Measurements from ENCODE around the gene VPS35L.
"Not testable (repeated sequence)": the region's sequence is repeated elsewhere in the genome, so short reads cannot be mapped to it uniquely, and the experiment has no call there.

Gene VPS35L

DNA sequence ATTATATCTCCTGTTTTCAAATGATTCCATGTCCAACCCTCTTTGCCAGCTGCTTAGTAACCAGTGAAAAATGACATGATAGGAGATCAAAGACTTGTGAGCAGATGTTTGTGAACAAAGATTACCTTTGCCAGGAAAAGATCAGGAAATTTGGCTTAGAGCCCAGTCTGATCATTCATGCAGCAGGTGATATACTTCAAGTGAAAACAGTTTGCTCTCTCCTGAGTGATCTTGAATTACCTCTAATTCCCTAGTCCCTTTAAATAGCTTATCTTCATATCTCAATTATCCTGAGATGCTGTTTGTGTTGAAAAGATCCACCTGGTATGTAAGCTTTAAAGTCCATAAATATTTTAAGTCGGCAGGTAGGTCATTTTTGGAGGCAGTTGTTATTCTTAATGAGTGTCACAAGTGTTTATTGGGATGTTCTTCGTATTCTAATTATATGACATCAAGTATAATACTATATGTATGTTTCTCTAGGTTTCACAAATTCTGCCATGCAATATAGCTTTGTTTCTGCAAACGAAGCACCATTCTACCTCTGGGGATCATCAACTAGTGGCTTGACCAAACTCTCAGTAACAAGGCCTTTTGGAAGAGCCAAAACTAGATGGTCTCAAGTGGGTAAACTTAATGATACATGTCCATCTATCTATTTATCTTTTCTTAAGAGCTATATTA lies 13.2 kb upstream of the VPS35L start:
- no peak for FAIRE-seq

DNA sequence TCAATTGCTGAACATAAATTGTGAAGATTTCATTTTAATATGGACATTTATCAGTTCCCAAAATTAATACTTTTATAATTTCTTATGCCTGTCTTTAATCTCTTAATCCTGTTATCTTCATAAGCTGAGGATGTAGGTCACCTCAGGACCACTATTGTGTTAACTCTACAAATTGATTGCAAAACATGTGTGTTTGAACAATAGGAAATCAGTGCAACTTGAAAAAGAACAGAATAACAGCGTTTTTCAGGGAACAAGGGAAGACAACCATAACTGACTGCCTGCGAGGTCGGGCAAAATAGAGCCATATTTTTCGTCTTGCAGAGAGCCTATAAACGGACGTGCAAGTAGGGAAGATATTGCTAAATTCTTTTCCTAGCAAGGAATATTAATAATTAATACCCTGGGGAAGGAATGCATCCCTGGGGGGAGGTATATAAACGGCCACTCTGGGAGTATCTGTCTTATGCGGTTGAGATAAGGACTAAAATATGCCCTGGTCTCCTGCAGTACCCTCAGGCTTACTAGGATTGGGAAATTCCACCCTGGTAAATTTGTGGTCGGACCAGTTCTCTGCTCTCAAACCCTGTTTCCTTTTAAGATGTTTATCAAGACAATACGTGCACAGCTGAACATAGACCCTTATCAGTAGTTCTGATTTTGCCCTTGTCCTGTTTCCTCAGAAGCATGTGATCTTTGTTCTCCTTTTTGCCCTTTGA lies 12.1 kb upstream of the VPS35L start:
- not testable (repeated sequence) for FAIRE-seq

DNA sequence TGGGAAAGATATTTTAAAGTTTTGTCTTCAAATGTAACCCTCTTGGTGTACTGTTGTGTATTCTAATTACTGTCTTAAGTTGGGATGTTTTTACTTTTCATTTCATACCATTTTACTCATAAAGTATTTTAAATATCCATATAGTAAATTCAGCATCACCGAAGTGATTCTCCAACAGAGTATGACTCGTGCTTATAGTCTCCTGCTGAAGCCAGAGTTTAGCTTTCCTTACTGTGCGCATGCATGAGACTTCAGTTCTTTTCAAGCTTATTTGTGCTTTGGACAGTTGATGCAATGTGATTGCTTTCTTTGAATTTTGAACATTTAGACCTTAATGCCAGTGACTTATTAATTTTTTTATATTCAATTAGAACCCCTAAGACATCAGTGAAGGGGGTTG lies 7.4 kb upstream of the VPS35L start:
- no peak for FAIRE-seq

DNA sequence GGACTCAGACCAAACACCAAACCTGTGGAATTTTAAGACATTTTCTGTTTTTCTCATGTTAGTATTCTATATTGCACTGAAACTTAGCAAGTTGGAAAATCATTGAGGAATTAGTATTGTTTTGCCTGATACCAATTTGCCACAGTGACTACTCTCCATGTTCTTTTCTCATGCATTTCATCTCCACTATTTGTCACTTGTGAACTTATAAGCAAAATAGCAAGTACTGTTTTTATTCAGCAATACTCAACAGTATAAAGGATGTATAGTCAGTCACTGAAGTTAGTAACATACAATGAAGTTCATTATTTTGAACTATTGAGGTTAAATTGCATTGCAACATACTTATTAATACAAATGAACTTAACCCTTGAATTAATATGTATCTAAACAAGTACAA lies 5.8 kb upstream of the VPS35L start:
- no peak for FAIRE-seq

DNA sequence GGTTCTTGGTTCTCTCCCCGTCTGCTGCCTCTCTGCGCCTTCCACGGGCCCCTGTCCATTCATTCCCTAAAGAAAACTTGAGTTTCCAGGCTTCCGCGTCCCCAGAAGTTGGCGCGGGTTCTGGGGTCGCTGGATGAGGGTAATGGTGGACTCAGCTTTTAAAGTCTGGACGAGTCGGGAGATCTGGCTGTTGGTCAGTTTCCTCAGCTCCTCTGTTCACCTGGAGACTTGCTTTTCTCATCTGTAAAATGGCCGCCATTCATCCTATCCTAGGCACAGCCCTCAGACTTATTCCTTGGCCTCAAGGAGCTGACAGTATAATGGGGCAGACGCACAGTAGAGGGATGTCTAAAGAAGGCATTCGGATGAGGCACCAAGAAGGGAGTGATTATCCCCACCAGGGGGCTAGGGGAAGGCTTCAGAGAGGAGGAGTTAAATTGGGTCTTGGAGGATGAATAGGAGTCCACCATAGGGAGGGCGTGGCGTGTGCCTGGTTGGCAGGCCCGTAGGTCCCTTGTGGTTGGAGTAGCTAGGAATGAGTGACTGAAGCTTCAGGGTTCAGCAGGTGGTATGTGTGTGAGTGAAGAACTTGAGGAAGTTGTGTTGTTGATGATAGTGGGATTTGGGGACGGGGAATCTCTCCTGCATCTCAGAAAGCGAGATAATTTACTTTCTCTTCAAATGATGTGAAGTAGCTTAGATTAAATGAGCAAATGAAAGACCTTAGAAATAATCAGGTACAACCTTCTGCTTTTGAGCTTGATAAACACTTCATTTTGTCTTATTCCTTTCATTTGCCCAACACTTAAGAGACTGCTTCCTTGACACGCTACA lies 652 bp downstream of the VPS35L start:
- no peak for FAIRE-seq

DNA sequence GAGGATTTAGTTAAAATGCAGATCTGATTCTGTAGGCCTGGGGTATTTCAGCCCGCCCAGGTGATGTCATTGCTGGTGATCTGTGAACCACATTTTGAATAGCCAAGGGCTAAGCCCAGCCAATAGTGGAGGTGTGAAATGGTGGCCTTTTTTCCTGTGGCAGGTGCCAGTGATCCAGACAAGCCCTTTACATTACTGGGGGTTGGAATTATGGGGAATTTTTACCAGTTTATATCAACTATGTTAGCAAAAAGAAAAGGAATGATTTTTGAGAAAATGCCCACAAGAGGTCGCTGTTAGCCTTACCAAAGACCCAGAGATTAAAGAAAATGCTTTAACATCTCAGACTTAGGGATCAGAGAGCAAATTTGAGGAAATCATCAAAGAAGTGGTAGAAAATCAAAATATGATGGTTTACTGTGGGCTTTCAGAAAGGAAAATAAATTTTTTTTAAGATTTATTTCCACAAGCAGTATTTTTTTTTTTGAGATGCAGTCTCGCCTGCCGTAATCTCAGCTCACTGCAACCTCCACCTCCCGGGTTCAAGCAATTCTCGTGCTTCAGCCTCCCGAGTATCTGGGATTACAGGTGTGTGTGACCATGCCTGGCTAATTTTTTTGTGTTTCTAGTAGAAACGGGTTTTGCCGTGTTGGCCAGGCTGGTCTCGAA lies 3.9 kb downstream of the VPS35L start:
- FAIRE-seq, result no peak

DNA sequence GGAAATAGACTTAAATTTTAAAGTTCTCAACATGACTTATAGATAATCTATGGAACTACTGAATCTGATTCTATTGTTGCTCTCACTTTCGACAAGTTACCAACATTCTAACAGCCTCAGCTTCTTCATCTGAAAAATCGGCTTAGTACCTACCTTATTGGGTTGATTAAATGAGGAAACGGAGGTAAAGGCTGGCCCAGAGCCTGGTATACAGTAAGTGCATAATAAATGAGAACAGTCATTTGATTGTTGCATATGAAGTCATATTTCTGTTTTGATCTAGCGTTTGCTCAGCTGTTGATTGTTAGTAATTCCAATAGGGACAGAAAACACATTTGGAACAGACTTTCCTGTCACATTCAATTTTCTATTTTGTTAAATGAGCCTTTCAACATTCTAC lies 4.6 kb downstream of the VPS35L start:
- FAIRE-seq, result no peak

DNA sequence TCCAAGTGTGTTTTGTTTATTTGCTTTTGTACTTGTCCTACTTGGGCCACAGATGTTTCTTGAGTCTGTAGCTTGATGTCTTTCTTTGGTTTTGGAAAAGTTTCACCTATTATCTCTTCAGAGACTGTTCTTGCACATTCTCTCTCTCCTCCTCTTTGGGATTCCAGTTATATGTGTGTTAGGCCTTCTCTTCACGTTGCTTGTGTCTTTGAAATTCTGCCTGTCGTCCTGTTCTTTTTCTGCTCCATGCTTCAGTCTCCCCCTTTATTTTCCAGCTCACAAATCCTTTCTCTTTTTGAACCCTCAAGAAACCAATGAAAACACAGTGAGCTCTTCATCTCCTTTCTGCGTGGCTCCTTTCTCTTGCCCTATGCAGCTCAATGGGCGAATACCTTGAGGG lies 7.9 kb downstream of the VPS35L start:
- no peak for FAIRE-seq

DNA sequence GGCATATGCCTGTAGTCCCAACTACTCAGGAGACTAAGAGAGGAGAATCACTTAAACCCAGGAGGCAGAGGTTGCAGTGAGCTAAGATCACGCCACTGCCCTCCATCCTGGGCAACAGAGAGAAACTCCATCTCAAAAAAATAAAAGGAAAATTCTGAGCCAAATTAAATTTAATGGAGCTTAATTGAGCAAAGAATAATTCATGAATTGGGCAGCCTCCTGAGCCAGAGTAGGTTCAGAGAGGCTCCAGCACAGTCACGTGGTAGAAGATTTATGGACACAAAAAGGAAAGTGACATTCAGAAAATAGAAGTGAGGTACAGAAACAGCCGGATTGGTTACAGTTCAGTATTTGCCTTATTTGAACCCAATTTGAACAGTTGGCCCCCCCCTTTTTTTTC lies 10.9 kb downstream of the VPS35L start:
- no peak for FAIRE-seq

DNA sequence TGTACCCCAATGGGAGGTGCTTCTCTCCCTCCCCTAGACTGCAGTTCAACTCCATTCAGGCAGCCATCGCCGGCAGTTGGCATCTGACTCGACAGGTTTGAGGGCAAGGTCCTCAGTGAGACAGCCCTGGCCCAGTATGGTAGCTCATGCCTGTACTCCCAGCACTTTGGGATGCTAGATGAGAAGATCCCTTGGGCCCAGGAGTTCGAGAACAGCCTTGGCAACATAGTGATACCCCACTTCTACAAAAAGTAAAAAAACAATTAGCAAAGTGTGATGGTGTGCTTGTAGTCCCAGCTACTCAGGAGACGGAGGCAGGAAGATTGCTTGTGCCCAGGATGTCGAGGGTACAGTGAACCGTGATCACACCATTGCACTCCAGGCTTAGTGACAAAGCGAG lies 12.1 kb downstream of the VPS35L start:
- FAIRE-seq, result no peak

DNA sequence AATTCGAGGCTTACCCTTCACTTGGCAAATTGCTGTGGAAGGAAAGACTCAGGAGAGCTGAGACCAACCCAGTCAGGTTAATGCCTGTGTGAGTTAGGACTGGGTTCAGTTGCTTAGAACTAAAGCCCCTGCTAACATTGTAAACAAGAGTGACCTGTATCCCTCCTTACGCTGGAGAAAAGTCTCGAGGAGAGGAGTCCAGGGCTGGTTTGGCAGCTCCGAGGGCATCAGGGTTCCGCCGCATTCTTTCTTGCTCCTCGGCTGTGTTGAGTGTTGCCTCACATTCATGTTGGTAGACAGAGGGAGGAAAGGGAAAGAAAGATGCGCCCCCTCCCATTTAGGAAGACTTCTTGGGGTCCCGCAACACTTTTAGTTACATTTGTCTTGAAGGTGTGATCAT lies 18.5 kb downstream of the VPS35L start:
- no peak for FAIRE-seq

DNA sequence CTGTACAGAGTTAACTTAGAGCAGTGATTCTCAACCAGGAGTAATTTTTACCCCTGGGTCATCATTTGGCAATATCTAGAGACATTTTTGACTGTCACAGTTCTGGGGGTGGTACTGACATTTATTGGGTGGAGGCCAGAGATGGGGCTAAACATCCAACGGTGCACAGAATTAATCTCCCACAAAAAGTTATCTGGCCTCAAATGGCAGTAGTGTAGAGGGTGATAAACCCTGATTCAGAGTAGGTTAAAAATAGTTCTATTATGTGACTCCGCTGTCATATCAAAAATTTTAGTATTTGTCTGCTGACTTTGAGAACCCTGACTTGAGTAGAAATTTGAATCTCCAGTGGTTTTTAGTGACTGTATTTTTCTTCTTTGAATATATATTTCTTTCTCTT lies 19.1 kb downstream of the VPS35L start:
- FAIRE-seq, result no peak

DNA sequence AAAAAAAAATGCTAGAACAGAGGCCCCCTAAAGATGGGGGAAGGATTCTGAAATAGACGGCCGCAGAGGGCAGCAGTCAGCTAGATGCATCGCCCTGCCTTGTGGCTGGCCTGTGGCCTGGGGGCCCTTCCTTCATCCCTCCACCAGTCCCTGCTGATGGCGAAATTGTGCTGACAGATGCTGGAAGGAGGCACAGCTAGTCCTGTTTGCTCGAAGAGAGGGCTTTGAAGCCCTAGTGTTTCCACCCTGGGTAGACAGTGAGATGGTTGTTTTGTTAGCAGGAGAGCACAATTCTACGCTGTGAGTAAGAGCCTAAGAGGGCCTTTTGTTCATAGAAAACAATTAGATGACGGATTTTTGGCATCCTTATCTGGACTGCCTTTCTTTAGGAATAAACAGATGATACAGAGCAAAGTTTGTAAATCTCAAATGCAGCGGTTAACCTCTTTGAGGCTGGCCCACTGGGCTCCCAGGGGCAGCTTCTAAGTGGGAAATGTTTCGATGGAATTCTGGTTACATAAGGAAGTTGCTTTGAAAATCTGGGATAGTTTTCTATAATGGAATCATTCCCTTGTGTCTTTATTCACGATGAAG lies 23.0 kb downstream of the VPS35L start:
- FAIRE-seq, result no peak

DNA sequence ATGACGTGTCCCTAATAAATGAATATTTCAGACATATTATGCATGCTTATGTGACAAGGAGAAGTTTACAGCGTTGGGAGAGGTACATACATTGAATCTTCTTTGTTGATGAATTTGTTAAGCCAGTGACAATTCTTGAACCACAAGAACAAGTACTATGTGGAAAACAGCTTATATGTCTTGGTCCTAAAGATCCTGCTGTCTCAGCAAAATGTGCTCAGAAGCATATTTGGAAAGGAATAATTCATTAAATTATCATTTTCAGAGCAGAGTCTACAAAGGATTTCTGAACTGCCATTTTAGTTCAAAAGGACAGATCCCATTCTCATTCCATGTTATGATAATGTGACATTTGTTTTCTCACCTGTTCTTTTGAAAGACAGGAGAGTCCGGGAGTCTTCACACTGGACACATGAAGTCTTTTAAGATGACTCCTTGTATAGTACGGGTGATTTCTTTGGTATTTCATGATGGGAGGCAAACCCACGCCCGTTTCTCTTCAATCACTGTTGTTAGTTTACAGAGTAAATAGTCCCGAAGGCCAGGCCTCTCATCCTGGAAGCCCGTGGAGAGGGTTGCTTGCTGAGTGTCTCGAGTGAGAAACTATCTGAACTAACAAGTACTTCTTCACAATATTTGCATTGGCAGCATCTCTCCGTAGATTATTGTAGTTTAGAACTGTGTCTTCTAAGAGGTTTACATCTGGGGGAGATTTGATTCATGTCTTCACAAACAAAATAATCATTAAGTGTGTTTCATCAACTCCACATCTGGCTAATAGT lies 26.7 kb downstream of the VPS35L start:
- no peak for FAIRE-seq

DNA sequence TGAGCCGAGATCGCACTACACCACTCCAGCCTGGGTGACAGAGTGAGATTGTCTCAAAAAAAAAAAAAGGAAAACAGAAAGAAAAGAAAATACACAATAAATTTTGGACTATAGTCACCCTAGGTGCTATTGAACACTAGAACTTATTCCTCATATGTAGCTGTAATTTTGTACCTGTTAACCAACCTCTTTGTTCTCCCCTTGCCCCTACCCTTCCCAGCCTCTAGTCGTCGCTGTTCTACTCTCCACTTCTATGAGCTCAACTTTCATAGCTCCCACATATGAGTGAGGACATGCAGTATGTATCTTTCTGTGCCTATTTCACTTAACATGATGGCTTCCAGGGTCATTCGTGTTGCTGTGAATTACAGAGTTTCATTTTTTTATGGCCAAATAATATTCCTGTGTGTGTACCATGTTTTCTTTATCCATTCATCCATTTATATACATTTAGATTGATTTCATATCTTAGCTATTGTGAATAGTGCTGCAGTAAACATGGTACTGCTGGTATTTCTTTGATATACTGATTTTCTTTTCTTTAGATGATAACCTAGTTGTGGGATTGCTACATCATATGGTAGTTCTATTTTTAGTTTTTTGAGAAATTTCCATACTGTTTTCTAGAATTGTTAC lies 28.3 kb downstream of the VPS35L start:
- FAIRE-seq, result no peak

DNA sequence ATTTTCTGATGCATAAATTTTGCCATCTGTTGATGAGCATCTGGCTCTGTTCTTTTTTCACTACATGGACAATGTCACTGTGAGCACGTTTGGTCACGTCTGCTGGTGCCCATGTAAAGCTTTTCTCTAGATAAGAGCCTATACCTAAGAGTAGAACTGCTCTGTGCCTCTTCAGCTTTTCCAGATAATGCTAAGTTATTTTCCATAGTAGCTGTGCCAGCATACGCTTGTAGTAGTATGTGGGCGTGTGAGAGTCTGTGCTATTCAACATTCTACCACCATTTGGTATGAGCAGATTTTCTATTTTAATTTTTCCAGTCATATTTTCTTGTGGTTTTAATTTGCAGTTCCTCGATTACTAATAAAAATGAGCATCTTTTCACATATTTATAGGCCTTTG lies 33.2 kb downstream of the VPS35L start:
- no peak for FAIRE-seq

DNA sequence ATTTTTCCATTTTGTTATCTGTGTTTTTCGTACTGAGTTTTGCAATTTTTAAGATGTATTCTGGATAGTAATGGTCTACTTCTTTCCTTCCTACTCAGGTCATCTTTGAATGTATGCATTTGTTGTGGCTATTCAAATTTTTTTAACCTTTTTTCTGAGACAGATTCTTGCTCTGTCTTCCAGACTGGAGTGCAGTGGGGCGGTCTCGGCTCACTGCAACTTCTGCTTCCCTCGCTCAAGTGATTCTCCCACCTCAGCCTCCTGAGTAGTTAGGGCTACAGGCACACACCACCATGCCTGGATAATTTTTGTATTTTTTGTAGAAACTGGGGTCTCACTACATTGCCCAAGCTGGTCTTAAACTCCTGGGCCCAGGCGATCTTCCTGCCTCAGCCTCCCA lies 33.6 kb downstream of the VPS35L start:
- FAIRE-seq, result no peak

DNA sequence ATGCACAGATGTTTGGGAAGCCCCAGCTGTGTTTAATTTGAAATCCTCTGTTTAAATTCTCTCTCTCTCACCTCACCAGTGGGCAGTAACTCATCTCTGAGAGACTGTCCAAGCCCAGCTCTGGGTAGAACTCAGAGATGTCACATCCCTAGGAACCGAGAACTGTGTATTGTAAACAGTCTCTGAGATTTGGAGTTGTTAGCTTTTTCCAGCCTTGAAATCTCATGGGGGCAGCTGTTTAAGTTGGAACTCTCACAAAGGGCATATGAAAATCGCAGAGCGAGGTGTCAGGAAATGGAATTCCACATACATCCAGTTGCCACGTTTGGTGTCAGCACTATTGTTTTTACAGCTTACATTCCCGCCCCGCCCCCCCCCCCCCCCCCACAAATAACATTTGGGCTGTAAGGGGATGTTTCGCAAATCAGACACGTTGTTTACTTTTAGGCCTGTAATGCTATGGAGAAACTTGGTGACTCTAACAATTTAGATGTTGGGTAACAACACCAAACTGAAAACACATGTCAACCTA lies 34.3 kb downstream of the VPS35L start:
- no peak for FAIRE-seq

DNA sequence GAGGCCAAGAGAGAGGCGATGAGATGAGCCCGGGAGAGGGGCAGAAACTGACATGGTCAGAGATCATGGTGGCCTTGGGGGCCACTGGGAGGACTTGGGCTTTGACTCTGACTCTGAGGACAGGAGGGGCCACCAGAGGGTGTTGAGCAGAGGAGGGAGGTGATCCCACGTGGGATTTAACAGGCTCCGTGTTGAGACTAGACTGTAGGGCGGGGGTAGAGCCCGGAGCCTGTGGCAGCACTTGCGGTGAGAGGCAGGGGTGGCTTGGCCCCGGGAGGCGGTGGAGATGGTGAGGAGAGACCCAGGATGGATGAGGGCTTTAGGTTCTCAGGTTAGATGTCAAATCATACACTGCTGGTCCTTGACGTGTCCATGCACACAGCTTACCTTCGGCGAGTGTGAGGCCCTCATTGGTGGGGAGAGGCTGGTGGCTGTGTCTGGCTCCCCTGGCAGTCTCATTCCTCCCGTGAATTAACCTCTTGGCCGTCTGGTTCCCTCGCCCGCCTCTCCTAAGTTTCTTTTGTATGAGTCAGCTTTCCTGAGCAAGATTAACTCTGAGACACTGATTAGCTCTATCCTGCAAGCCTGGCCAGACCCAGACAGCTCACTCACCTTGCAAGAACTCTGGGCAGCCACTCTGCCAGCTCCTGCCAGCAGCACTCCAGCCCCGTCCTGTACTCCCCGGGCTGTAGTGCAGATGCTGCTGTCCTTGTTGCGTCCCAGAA lies 39.7 kb downstream of the VPS35L start:
- FAIRE-seq, result no peak

DNA sequence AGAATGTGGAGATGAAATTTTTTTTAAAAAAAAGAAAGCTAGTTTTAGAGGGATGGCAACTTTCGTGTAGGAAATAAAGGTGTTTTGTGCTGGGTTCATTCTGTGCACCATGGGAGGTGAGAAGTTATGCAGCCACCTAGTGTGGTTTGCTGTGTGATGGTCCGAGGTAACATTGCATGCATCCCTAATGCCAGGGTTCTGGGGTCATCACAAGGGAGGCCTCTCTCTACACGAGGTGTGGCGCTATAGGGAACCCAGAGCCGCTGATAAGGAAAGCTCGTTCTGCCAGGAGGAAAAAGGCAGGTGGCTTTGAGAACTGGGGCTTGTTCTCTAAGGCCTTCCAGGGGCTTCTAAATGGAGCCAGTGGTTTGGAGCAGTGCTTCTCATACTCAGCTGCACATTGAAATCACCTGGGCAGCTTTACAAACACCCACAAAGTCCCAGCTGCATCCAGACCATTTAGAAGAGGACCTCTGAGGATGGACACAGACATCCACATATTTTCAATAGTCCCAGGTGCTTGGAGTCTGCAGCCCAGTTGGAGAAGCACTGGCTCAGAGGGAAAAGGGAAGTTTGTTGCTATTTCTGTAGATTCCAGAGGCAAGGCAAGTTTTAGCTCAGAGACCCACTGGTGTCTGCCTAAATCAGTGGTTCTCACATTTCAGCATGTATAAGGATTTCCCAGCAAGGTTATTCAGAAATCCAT lies 43.5 kb downstream of the VPS35L start:
- no peak for FAIRE-seq
